K562 (cell line): ENCODE data around the gene GLTPD2. TPM values are rescaled to one million over a fixed set of nuclear protein-coding genes. Genes with fewer than 3 reads are reported as not detected.

Experiments used
- ARID4B ChIP-seq: sonication (generic); formaldehyde crosslinking; IDR thresholded peaks from 2 replicates; pipeline ENCODE4 v1.8.0; 2022; ENCODE audit warnings: mild to moderate bottlenecking, missing genetic modification reagents
- ATF1 ChIP-seq, 2 experiments: fragments of 450-650 bp in 1 of 2; IDR thresholded peaks; 2 replicates each; pipeline ENCODE4 v1.6.1; 2016; ENCODE audit warnings: missing compliant biosample characterization in 1 of 2, missing genetic modification characterization in 1 of 2
- CC2D1A ChIP-seq: fragments of 450-650 bp; IDR thresholded peaks from 2 replicates; pipeline ENCODE4 v1.6.1; 2017; ENCODE audit warnings: mild to moderate bottlenecking
- CCNT2 ChIP-seq: IDR thresholded peaks from 2 replicates; pipeline ENCODE4 v1.6.1; 2011; ENCODE audit warnings: borderline replicate concordance, low read depth, mild to moderate bottlenecking, moderate library complexity, mixed read lengths, low read length; ENCODE audit not compliant: insufficient read length; ENCODE audit errors: extremely low read depth
- CHD2 ChIP-seq: IDR thresholded peaks from 2 replicates; pipeline ENCODE4 v1.6.1; 2011; ENCODE audit warnings: low read depth, low read length
- FOS ChIP-seq: IDR thresholded peaks from 3 replicates; pipeline ENCODE4 v1.6.1; 2011; ENCODE audit not compliant: insufficient read length; ENCODE audit errors: extremely low read depth
- HNRNPLL ChIP-seq: fragments of 200-400 bp; formaldehyde crosslinking; IDR thresholded peaks from 2 replicates; pipeline ENCODE4 v1.6.1; 2017; ENCODE audit warnings: low read length, low read depth, mild to moderate bottlenecking; ENCODE audit not compliant: poor library complexity, severe bottlenecking
- KDM1A ChIP-seq, 2 experiments: fragments of 450-650 bp; IDR thresholded peaks; 2 replicates each; pipeline ENCODE4 v1.6.1; 2016; ENCODE audit warnings: mild to moderate bottlenecking in 2 of 2
- MBD2 ChIP-seq: sonication (generic); IDR thresholded peaks from 2 replicates; pipeline ENCODE4 v1.6.1; 2016; ENCODE audit warnings: low read depth, borderline replicate concordance
- MCM7 ChIP-seq, 2 experiments: fragments of 450-650 bp; IDR thresholded peaks; 2 replicates each; pipeline ENCODE4 v1.6.1; 2016 to 2018
- NFIX ChIP-seq: fragments of 250-450 bp; sonication (Bioruptor Pico); IDR thresholded peaks from 2 replicates; pipeline ENCODE4 v1.4.0; 2020; ENCODE audit warnings: low read depth, mild to moderate bottlenecking, moderate library complexity
- PML ChIP-seq: IDR thresholded peaks from 2 replicates; pipeline ENCODE4 v1.6.1; 2012; ENCODE audit warnings: low read length, inconsistent platforms
- POLR2A ChIP-seq: fragments of 450-650 bp; conservative IDR thresholded peaks from 2 replicates; pipeline ENCODE4 v1.6.1; 2016
- SMARCB1 ChIP-seq: IDR thresholded peaks from 2 replicates; pipeline ENCODE4 v1.6.1; 2011; ENCODE audit warnings: improper control_type of control experiment, low read depth; ENCODE audit not compliant: insufficient read length
- SRSF1 ChIP-seq: fragments of 200-400 bp; formaldehyde crosslinking; IDR thresholded peaks from 2 replicates; pipeline ENCODE4 v1.6.1; 2017; ENCODE audit warnings: mild to moderate bottlenecking, low read depth, low read length, moderate library complexity
- TRIM24 ChIP-seq, 2 experiments: fragments of 450-650 bp; IDR thresholded peaks; 2 replicates each; pipeline ENCODE4 v1.6.1; 2016
- ZFP30 ChIP-seq: fragments of 250-450 bp; sonication (Bioruptor Pico); IDR thresholded peaks from 2 replicates; pipeline ENCODE4 v1.8.0; 2022; ENCODE audit warnings: moderate library complexity, mild to moderate bottlenecking, inconsistent platforms, borderline replicate concordance
- ZNF140 ChIP-seq: fragments of 250-450 bp; sonication (Bioruptor Pico); IDR thresholded peaks from 2 replicates; pipeline ENCODE4 v1.8.0; 2021; ENCODE audit warnings: moderate library complexity, mild to moderate bottlenecking, inconsistent platforms
- ZNF239 ChIP-seq: fragments of 250-450 bp; sonication (Bioruptor Pico); IDR thresholded peaks from 2 replicates; pipeline ENCODE4 v1.4.0; 2020; ENCODE audit warnings: mild to moderate bottlenecking
- ZNF3 ChIP-seq: fragments of 250-450 bp; sonication (Bioruptor Pico); IDR thresholded peaks from 2 replicates; pipeline ENCODE4 v1.5.0; 2021; ENCODE audit warnings: mild to moderate bottlenecking, moderate library complexity
- ZSCAN29 ChIP-seq: fragments of 450-650 bp; IDR thresholded peaks from 2 replicates; pipeline ENCODE4 v1.6.1; 2017
- polyA plus RNA-seq, 8 experiments: library from polyadenylated mRNA; depleted of rRNA in 4 of 8; stranded (reverse) in 5 of 8; unstranded in 3 of 8; fragments of >200 nt; fragmentation: Nextera tagmentation in 2 of 8; fragmentation: Illumina TruSeq in 1 of 8; extraction: Ambion mirVana in 2 of 8; extraction: Trizol in 1 of 8; gene quantifications; 2 replicates each; pipeline versions ENCODE4 v1.2.1 to v1.2.3, GENCODE V29; 2011 to 2014; ENCODE audit warnings: inconsistent platforms in 1 of 8, missing spikeins in 1 of 8
- total RNA-seq, 7 experiments: library from RNA; depleted of rRNA in 6 of 7; stranded (reverse); fragments of >200 nt in 6 of 7; fragmentation: Illumina TruSeq in 2 of 7; extraction: Trizol in 2 of 7; gene quantifications; 2 replicates each; pipeline versions ENCODE4 v1.2.1 to v1.2.3, GENCODE V29; 2011 to 2021; ENCODE audit warnings: low replicate concordance in 1 of 7
- TF ChIP-seq, protein P1 (sequence below): fragments of 450-650 bp; IDR thresholded peaks from 2 replicates; pipeline ENCODE4 v1.6.1; 2016
- TF ChIP-seq, protein P2 (sequence below): sonication (generic); formaldehyde crosslinking; IDR thresholded peaks from 2 replicates; pipeline ENCODE4 v1.9.0; 2022; ENCODE audit warnings: mild to moderate bottlenecking, missing genetic modification reagents
- TF ChIP-seq, protein P3 (sequence below): IDR thresholded peaks from 3 replicates; pipeline ENCODE4 v1.6.1; 2011; ENCODE audit warnings: borderline replicate concordance, mild to moderate bottlenecking; ENCODE audit not compliant: insufficient read length, insufficient read depth

Gene GLTPD2
- total and polyA plus RNA-seq, 9 of the 15 experiments (the other 6 are each of a cell fraction or from before 2014, with no cell fraction given) = not detected

GRCh38 chr17:4833178-4833940 is 44.6 kb downstream of the GLTPD2 start, which contains the start of gene MINK1 (continued):
- TF ChIP-seq ARID4B (CRISPR knock-in tag) (peak; percentile 23; the same call in 1 of the 2 replicates), CCNT2 (no peak), MCM7 (IDR thresholded peaks at IDR 0.05) (no peak), ZNF3 (CRISPR knock-in tag) (no peak), HNRNPLL (no peak), NFIX (no peak), ZFP30 (CRISPR knock-in tag) (no peak), ATF1 (CRISPR knock-in tag; IDR thresholded peaks at IDR 0.05) (no peak), ATF1 (tag; IDR thresholded peaks at IDR 0.05) (peak; percentile 85), PML (no peak), SRSF1 (no peak), SMARCB1 (no peak), ZNF239 (CRISPR knock-in tag) (no peak), MBD2 (no peak), CC2D1A (no peak), POLR2A (0 out of 2 replicates have a peak, but pooled peaks have one; percentile 53), ZNF140 (CRISPR knock-in tag) (no peak), ZSCAN29 (no peak), CHD2 (peak; percentile 91), TRIM24 (IDR thresholded peaks at IDR 0.05) (no peak), KDM1A (IDR thresholded peaks at IDR 0.05) (peak in 1 of 2 experiments; percentile 36; a peak in 1 of 4 replicates), FOS (no peak)
- TF ChIP-seq, protein P1, sequence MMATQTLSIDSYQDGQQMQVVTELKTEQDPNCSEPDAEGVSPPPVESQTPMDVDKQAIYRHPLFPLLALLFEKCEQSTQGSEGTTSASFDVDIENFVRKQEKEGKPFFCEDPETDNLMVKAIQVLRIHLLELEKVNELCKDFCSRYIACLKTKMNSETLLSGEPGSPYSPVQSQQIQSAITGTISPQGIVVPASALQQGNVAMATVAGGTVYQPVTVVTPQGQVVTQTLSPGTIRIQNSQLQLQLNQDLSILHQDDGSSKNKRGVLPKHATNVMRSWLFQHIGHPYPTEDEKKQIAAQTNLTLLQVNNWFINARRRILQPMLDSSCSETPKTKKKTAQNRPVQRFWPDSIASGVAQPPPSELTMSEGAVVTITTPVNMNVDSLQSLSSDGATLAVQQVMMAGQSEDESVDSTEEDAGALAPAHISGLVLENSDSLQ = peak; percentile 86
- TF ChIP-seq, protein P2, sequence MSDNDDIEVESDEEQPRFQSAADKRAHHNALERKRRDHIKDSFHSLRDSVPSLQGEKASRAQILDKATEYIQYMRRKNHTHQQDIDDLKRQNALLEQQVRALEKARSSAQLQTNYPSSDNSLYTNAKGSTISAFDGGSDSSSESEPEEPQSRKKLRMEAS (CRISPR knock-in tag) = peak; percentile 24; the same call in 1 of the 2 replicates
- TF ChIP-seq, protein P3, sequence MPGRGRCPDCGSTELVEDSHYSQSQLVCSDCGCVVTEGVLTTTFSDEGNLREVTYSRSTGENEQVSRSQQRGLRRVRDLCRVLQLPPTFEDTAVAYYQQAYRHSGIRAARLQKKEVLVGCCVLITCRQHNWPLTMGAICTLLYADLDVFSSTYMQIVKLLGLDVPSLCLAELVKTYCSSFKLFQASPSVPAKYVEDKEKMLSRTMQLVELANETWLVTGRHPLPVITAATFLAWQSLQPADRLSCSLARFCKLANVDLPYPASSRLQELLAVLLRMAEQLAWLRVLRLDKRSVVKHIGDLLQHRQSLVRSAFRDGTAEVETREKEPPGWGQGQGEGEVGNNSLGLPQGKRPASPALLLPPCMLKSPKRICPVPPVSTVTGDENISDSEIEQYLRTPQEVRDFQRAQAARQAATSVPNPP = no peak
